Measurements from ENCODE around the gene GABRA5.
"Not testable (repeated sequence)": the region's sequence is repeated elsewhere in the genome, so short reads cannot be mapped to it uniquely, and the experiment has no call there.

GABRA5 gene

GRCh38 chr15:26866298-26867199, at the start of gene GABRA5:
Gene GABRA5 (plus strand): TSS chr15:26867062. CDS start chr15:26869249, 2,187 bp downstream.
- no peak for DNase-seq

DNA sequence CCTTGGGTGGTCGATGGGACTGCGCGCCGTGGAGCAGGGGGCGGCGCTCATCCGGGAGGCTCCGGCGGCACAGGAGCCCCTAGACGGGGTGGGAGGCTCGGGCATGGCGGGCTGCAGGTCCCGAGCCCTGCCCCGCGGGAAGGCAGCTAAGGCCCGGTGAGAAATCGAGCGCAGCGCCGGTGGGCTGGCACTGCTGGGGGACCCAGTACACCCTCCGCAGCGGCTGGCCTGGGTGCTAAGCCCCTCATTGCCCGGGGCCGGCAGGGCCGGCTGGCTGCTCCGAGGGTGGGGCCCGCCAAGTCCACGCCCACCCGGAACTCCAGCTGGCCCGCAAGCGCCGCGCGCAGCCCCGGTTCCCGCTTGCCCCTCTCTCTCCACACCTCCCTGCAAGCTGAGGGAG, 35.7 kb upstream of the GABRA5 start:
- DNase-seq: not testable (repeated sequence)

DNA sequence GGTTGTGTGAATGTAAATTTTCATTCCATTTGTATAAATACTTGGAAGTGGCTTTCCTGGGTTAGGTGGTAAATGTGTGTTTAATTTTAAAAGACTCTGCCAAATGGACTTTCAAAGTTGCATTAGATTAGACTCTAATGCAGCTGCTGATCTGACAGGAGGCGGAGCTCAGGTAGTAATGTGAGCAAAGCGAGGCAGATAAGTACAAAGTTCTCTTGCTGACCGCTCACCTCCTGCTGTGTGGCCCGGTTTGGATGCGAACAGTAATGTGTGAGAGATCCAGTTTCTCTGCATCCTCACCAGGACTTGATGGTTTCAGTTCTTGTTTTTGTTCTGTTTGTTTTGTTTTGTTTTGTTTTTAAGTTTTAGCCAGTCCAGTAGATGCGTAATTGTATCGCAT, 34.9 kb upstream of the GABRA5 start:
- no peak for DNase-seq

- no peak for DNase-seq
These were observed 28.0 kb upstream of the GABRA5 start for GRCh38 chr15:26838742-26839460.

DNA sequence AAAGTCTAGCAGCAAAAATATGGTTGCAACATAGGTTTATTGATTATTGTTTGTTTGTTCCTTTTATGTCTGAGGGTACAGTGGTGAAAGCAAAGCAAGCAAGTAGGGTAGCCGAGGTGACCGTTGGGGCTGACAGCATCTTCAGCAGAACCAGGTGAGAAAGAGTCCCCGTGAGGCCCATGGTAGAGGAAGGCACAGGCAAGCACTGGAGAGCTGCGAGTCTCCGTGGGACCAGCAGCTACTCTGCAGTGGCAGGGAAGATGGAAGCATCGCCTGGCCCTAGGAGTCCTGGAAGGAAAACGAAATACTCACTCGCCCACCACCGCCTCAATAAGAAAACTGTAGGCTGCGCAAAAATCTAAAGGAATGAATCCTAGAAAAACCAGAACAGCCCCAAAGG, 25.3 kb upstream of the GABRA5 start:
- no peak for DNase-seq

GRCh38 chr15:26841941-26842340, 24.9 kb upstream of the GABRA5 start:
- no peak for DNase-seq

- DNase-seq: no peak
These were observed 24.5 kb upstream of the GABRA5 start for GRCh38 chr15:26842391-26842790.

- DNase-seq: no peak
These were observed 22.0 kb upstream of the GABRA5 start for GRCh38 chr15:26844901-26845300.

- DNase-seq: no peak
These were observed 18.4 kb upstream of the GABRA5 start for GRCh38 chr15:26848498-26848897.

DNA sequence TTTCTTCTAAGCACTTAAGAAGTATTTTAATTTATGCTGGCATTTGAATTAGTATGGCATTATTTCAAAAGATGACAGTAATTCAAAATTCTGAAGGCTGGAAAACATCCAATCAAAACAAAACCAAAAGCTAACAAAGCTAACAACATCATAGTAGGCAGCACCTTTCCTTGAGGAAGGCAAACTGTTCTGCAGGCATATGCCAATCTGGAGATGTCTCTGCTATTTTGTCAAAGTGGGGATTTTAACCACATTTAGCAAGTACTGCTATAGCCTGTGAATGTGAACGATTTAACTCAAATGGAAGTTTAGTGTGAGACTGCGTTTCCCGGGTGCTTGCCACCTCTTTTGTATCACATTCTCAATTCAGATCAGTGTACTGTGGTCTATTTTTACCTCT, 16.7 kb upstream of the GABRA5 start:
- no peak for DNase-seq

GRCh38 chr15:26852980-26853379, 13.9 kb upstream of the GABRA5 start:
- DNase-seq: no peak

GRCh38 chr15:26854435-26854834, 12.4 kb upstream of the GABRA5 start:
- DNase-seq: no peak

DNA sequence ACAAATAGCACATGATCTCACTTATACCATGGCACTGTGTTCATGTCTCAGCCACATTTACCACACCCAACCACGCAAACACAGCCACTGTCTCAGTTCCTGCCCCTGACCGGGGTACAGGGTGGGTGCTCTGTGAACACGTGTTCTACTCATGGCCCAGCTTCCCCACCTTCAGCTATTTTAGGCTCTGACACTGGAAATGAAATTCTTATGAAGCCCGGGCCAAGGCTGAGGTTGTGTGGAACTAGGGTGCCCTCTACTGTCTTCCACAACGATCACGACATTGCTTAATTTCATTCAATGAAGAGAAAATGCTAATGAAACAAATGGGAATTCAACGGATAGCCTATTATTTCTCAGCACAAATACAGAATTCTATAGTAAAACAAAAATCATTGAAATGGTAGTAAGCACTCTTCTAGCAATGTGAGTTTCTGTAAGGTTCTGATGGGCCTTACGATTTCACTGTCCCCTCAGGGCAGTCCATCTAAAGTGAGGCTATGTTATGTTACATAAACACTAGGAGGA, 2.1 kb upstream of the GABRA5 start:
- no peak for DNase-seq

DNA sequence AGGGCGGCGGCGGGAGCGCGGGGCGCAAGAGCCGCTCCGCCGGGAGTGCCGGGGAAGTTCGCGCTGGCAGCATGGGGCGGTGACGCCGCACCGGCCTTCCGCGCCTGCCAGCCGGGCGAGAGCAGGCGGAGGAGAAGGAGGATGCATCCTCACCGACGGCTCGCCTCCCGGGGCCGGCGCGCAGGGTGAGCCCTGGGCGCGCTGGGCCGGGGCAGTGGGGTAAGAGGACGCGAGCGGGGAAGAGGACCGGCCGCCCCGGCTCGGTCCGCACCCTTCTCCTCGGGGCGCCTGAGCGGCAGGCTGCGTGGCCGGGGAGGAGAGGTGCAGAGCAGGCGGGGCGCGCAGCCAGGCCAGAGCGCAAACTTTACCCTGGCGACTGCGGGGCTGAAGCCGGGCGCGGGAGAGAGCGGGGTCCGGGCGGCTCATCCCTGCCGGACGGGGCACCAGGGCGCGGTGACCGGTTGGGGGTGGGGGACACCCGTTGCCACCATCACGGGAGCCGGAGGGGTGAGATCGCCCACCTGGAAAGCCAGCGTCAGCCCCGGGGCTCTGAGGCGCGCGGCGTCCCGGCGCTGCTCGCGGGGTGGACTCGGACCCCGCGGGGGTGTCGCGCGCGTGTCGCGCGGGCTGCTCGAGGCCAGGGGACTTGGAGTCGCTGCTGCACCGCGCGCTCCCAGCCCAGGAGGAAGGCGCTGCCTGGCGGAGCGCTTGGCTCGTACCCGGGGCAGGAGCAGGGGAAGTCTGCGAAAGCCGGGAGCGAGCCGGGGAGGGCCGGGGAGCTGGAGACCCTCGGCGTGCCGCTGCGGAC, 542 bp downstream of the GABRA5 start:
- DNase-seq: no peak

- no peak for DNase-seq
These were observed 1.3 kb downstream of the GABRA5 start for GRCh38 chr15:26868029-26868685.

- no peak for DNase-seq
These were observed 2.8 kb downstream of the GABRA5 start for GRCh38 chr15:26869628-26870027.

DNA sequence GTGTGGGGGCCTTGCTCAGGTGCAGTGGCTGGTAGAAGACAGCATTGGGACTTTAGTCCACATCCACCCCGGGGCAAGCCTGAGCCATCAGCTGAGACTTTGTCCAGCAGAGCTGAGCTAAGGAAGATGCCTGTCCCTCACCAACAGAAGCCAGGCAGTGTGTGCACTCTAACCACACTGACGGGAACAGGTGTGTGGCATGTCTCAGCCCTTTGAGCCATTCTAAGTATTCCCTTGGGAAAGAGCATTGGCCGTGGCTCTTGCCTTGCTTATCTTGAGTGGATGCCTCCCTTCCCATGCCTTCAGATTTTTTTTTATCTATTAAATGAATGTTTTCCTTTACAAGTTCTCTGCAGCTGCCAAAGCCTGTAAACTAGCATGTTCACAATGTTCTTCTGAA, 3.5 kb downstream of the GABRA5 start:
- DNase-seq: no peak

GRCh38 chr15:26872206-26872605, 5.3 kb downstream of the GABRA5 start:
- no peak for DNase-seq

DNA sequence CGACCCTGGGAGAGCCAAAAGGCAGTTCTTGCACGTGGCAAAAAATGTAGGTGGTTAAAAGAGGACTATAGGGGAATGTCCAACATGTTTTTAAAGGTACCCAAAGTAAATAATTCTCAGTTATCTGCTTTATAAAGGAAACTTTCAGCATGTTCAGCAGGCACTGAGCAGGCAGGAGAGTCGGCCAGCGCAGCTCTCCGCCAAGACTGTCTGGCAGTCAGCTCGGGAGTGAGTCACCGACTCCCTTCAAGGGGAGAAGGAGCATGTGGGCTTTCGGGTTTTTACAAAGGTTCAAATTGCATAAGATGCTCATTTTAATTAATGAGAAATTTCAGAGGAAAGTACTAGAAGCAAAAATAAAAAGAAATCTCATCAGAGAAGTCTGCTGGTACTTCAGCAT, 7.0 kb downstream of the GABRA5 start:
- no peak for DNase-seq

DNA sequence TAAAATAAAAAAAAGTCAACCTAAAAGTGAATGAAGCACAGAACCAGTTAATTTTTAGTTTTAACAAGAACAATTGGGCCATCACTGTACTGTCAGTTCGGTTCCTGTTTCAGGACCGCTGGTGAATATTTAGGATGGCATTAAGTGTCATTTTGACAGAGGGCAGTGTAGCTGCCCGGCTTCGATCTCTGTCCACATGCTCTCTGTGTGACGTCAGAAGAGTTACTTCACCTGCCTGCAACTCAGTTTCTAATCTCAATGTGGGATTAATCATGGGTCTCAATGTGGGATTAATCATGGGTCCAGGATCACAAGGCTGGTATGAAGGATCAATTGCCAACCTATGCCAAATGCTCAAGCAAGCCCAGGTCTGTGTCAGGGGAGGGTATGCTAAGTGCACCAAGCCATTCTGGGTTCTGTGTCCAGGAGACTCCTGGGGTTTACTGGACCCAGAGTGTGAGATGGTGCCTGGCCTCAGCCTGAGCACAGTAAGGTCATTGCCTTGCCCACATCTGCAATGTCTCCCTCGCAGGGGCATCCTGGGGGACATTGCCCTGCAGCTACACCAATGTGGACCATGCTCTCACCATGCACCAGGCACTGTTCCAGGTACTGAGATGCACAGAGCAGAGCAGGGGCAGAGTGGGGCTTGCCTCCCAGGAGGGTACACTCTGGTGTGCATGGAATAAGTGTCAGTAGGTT, 8.1 kb downstream of the GABRA5 start:
- no peak for DNase-seq

DNA sequence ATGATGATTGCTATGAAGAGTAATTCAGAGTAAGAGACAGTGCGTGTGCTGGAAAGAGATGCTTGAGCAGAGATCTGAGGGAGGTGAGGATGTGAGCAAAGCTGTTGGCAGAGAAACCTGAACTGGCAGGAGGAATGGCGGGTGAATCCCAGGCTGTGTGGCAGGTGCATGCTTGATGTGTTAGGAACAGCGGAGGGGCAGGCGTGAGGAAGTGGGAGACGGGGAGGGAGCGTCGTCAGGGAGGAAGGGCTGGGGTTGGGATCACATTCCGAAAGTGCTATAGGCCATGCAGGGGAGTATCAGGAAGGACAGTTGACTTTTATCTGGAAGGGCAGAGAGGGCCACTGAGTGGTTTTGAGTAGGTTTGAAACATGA, 8.6 kb downstream of the GABRA5 start:
- DNase-seq: no peak

DNA sequence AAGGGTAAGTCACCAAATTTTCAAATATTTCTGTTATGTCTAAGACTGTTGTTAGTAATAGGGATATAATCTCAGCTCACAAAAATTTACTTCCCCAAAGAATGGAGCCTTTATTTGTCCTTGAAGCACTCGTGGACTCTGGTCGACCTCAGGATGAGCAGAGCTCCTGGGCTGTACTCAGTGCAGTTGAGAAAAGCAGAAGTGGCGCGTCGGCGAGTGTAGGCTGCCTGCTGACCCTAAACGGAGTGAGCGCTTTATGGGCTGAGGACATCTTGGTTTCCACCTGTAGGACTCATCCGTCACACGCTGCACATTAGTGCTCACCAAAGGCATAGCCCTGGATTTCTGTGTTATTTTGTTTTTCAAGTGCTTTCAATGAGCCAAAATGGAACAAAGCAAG, 11.0 kb downstream of the GABRA5 start:
- DNase-seq: no peak
